Large intestine (tissue), 3 donors: ENCODE measurements around the gene ADIG. TPM values are rescaled to one million over a fixed set of nuclear protein-coding genes. Genes with fewer than 3 reads are reported as not detected.

Experiments used
- DNase-seq, 2 donors: peaks; one replicate each; pipeline versions ENCODE4 v3.0.0 to v3.0.0-alpha.2; 2013
- H3K27ac ChIP-seq: one replicate; pipeline ENCODE4 v1.5.1; 2013; ENCODE audit warnings: low read length
- H3K27me3 ChIP-seq: 2 replicates; pipeline ENCODE4 v1.6.1; 2013; ENCODE audit warnings: low read length; ENCODE audit not compliant: control insufficient read depth, insufficient read depth
- H3K36me3 ChIP-seq: 2 replicates; pipeline ENCODE4 v1.6.1; 2013; ENCODE audit warnings: low read length; ENCODE audit not compliant: control insufficient read depth, insufficient read depth
- H3K4me1 ChIP-seq: one replicate; pipeline ENCODE4 v1.6.1; 2013; ENCODE audit warnings: low read length; ENCODE audit not compliant: control insufficient read depth, insufficient read depth
- H3K4me3 ChIP-seq: one replicate; pipeline ENCODE4 v1.5.1; 2013; ENCODE audit warnings: low read length
- H3K9me3 ChIP-seq: one replicate; pipeline ENCODE4 v1.6.1; 2013; ENCODE audit warnings: mild to moderate bottlenecking, low read depth, low read length, moderate library complexity; ENCODE audit not compliant: control insufficient read depth
- WGBS: methylation state at CpG from one replicate; pipeline ENCODE4 v1.1.5; 2013; ENCODE audit warnings: low lambda C conversion rate; ENCODE audit not compliant: insufficient coverage; 5-methylcytosine and 5-hydroxymethylcytosine counted together
- polyA plus RNA-seq: library from polyadenylated mRNA; unstranded; fragments of 120-200 nt; gene quantifications from one replicate; pipeline ENCODE4 v1.2.1, GENCODE V29; 2013

Gene ADIG
- polyA plus RNA-seq, 1 donor = not detected

GRCh38 chr20:38631155-38632022 lies 50.4 kb downstream of the ADIG start:
- Histone ChIP-seq H3K4me1 (no peaks in the 10 kb centered on the region), H3K27ac (no peak overlapping the region), H3K9me3 (no peaks in the 10 kb centered on the region), H3K27me3 (no peaks in the 10 kb centered on the region), H3K4me3 (no peak overlapping the region), H3K36me3 (no peaks in the 10 kb centered on the region)
- no peak for DNase-seq
- WGBS = 29% methylated on average over 1 of the region's 5 CpGs

- Histone ChIP-seq H3K9me3 (no peaks in the 10 kb centered on the region), H3K27ac (no peak overlapping the region), H3K4me1 (no peaks in the 10 kb centered on the region), H3K4me3 (no peak overlapping the region), H3K36me3 (no peaks in the 10 kb centered on the region), H3K27me3 (no peaks in the 10 kb centered on the region)
- WGBS = 20% methylated on average over 1 of the region's 13 CpGs
- DNase-seq = peak; percentile 13 to 23
Measured at GRCh38 chr20:38633577-38634093, 52.6 kb downstream of the ADIG start.

- no peak for DNase-seq
- no peaks in the 10 kb centered on the region for H3K4me1 ChIP-seq
- peaks cover 13% of the 10 kb centered on the region for H3K27me3 ChIP-seq
- no peaks in the 10 kb centered on the region for H3K36me3 ChIP-seq
- no CpG with 5 or more reads among the region's 3 CpGs for WGBS
- no peaks in the 10 kb centered on the region for H3K9me3 ChIP-seq
- no peak overlapping the region for H3K27ac ChIP-seq
- H3K4me3 ChIP-seq = no peak overlapping the region
Measured at GRCh38 chr20:38635721-38636288, 54.8 kb downstream of the ADIG start.

Other genes starting within 250 kb of the ADIG start
- gene LBP, start 234.7 kb upstream of the ADIG start, polyA plus RNA-seq = 0.03 TPM
- gene SNHG17, start 145.9 kb upstream of the ADIG start, polyA plus RNA-seq = 30.1 TPM
- gene RALGAPB, start 108.4 kb upstream of the ADIG start, polyA plus RNA-seq = 28.1 TPM
- not detected for gene ARHGAP40, start 20.6 kb downstream of the ADIG start, polyA plus RNA-seq
- 0.03 TPM for gene SLC32A1, start 143.3 kb downstream of the ADIG start, polyA plus RNA-seq
- 7.8 TPM for gene ACTR5, start 167.3 kb downstream of the ADIG start, polyA plus RNA-seq
- 3.5 TPM for gene PPP1R16B, start 224.5 kb downstream of the ADIG start, polyA plus RNA-seq